ENCODE data around the gene PLXND1.

Gene PLXND1

DNA sequence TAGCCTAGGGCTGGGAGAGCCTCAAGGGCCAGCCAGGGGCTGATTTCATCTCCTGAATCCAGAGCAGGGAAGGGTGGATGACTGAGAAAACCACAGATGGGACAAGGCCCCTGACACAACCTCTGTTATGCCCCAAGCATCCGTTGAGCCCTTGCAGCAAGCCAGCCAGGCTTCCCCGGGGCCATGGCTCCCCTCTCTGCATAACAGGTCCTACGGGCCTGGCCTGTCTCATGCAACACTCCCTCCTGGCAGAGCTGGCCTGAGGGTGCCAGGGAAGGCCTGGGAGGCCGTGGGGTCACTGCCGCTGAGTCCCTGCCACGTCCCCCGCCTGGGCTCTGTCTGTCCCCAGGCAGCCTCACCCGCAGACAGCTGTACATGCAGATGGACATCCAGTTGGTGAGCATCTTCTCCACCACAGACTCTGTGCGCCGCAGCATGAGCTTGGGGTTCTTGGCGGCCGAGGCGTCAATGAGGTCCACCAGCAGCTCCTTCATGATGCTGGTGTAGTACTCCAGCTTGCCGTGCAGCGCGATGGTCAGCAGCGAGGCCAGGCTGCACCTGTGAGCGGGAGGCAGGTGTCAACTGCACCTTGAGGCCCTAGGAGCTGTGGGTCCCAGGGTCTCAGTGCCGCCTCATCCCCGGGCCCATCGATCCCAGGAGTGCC is 41.4 kb downstream of the PLXND1 start:
- FAIRE-seq (no peak), DNase-seq (ENCODE audit: low spot score) (no peak)

DNA sequence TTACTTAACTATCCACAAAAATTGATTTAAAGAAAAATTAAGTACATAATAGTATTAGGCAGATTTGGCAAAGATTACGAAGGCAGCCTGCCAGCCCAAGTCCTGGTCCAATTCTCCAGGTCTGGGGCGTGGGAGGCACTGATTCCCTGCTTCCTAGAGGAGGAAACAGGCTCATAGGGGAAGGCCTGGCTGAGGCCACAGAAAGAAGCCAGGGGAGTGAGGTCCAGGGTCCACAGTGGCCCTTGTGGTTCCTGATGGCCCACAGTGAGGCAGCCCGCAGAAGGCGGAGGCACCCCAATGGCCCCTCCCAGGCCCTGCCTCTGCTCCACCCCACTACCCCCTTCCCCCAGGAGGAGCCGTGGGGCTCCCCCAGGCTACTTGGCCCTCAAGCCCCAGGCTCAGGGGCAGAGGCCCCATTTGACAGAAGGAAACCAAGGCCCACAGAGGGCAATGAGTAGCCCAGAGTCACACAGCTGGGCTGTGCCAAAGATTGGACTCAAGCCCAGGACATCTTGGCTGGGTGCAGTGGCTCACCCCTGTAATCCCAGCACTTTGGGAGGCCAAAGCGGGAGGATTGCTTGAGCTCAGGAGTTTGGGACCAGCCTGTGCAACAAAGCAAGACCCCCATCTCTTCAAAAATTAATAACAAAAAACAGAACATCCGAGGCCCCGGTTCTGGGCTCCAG is 42.5 kb downstream of the PLXND1 start:
- DNase-seq (ENCODE audit: low spot score) (no peak), FAIRE-seq (no peak)

DNA sequence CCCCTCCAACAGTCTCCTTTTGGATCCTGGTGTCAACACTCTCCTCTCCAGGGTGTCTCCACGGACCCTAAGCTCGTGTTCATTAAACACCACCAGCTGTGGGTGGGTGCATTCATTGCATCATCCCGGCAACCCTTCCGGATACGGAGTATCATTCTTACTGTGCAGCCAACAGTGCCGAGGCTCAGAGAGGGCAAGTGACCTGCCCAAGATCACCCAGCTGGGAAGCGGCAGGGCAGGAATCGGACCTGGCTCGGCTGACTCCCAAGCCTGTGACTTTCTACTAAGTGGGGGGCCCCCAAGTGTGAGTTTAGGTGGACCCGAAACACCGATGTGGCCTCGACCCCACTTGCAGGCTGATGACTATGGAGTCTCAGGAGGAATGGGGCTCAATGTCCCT is 43.1 kb downstream of the PLXND1 start:
- FAIRE-seq: no peak

DNA sequence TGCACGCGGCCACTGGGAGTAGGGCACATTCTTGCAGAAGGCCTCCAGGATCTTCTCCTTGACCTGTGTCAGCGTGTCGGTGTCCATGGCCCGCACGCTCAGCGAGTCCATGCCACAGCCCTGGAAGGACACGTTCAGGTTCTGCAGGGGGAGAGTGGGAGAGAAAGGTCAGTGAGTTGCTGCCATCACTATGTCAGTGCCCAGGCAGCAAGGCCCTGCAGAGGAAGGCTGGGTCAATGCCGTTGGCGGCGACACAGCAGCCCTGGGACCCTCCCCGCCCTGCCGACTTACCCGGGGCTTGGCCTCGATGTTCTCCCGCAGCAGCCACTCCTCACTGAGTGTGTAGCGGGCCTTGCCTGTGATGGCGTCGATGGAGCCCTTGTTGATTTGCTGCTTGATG is 43.7 kb downstream of the PLXND1 start:
- FAIRE-seq (no peak), DNase-seq (ENCODE audit: low spot score) (no peak)

More for the DNA sequence above, 43.1 kb downstream of the PLXND1 start:
- no peak for DNase-seq (ENCODE audit: low spot score)

DNA sequence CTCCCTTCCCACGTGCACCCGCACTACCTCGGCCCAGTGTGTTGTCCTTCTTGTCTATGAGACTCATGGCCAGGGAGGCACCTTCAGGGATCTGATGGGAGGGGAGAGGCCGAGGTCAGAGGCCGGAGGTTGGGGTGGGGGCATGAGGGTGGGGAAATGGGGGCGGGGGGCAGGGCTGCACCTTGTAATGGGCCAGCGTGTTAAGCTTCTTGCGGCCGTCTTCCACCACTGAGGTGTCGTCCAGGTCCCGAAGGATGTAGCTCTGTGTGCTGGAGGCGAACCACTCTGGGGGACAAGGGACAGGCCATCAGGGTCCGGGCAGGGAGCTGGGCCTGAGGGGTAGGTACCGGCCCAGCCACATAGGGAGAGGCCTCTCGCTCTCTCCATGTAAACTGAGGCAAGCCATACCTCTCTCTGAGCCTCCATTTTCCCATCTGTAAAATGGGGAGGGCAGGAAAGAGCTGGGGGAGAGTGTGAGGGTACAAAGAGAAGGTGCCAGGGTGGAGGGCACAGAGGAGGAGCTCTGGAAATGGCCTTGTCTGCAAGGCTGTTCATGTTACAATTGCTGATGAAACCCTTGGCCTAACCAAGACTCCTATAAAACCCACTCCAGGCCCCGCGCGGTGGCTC is 44.7 kb downstream of the PLXND1 start:
- FAIRE-seq (no peak), DNase-seq (ENCODE audit: low spot score) (no peak)

DNA sequence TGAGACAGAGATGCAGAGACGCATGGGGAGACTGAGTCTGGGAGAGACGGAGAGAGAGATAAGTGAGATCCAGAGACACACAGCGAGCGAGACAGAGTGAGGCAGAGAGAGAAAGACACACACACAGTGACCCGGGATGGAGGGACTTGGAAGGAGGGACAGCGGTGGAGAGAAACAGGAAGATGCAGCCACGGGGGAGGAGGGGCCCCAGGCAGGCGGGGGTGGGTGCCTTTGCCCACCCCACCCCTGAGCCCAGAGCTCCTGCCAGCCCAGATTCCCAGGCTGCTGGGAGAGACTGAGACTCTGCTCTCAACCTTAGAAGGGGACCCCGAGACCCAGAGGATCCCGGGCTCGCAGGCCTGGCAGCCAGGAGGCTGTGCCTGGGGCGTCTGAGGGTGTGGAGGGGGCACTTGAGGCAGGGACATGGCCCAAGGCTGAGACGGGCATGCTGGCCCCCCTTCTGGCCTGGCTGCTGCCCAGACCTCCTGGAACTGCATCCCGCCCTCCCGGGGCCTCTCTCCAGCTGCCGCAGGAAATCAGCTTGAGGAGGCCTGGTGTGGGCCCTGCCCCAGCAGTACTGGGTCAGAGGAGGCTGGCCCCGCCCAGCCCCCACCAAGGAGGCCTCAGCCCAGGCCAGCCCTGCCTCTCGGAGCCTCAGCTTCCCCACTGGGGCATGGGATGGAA is 45.4 kb downstream of the PLXND1 start:
- FAIRE-seq: no peak
- no peak for DNase-seq (ENCODE audit: low spot score)

DNA sequence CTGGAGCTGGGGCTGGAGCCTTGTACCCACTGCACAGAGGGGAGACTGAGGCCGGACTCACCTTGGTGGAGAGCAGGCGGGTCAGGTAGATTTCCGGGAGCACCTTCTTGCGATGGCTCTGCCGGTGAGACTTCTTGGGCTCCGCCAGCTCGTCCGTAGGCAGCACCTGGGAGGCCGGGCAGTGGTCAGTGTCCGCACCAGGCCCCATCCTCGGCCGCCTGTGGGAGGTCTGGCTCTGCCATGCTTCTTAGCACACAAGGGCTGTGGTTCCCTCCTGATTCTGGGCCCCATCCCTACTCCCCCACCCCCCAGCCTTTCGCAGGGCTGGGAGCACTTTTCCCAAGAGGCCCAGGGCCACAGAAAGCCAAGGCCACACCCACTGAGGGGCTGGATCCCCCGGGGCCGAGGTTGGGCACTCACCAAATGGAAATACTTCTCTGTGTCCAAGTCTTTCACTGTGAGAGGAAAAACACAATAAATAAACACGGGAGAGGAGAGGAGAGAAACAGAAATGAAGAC is 46.1 kb downstream of the PLXND1 start:
- DNase-seq (ENCODE audit: low spot score) (no peak), FAIRE-seq (no peak)

DNA sequence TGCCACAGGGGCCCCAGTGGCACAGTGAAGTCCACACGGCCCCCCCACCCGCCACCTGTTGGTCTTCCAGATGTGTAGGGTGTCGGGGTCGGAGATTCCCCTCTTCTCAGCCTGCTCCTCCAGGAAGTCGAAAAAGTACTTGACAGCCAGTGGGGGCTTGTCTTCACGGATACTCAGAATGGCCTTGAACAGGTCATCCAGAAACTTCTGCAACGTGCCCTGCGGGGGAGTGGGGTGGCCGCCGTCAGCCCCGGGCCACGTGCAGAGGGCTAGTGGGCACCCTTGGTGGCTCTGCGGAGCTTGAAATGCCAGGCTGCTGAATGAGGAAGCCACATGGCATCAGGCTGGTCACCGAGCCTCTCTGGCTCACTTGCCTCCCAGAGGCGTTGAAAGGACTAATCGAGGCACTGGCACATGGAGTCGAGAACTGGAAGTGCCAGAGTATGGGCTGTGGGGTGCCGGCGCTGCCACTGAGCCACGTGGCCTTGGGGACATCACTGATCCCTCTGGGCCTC is 46.9 kb downstream of the PLXND1 start:
- no peak for DNase-seq (ENCODE audit: low spot score)

DNA sequence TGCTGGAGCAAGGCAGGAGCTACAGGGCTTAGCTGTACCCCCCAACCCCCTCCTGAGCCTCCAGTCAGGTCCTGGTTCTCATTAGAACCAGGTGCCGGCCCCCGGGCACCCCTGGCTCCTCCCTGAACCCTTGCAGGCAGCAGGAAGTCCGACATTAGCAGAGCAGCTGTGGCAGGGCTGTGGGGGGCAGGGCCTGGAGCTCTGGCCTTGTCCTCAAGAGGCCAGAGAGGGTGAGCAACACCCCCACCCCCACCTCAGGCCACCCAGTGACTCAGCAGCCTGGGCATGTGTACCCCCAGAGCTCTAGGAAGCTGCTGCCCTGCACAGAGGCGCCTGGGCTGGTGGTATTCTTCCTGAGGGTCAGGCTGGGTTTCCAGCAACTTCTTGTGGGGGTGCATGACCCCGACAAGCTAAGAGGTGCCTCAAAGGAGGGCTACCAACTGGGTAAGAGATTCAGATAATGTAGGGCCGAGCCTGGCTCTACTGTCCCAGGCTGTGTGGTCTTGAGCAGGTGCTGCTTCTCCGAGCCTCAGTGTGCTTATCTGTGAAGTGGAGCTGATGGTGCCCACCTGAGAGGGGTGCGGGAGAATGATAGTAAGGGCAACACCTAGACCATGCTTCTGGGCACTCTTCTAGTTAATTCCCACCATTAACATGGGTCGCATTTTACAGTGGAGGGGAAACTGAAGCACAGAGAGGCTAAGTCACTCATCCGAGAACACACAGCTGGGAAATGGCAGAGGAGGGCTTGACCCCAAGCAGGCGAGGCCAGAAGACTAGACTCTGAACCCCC is 47.5 kb downstream of the PLXND1 start:
- DNase-seq (ENCODE audit: low spot score): peak; percentile 13
- FAIRE-seq: no peak

More for the DNA sequence above, 46.9 kb downstream of the PLXND1 start:
- FAIRE-seq: no peak

DNA sequence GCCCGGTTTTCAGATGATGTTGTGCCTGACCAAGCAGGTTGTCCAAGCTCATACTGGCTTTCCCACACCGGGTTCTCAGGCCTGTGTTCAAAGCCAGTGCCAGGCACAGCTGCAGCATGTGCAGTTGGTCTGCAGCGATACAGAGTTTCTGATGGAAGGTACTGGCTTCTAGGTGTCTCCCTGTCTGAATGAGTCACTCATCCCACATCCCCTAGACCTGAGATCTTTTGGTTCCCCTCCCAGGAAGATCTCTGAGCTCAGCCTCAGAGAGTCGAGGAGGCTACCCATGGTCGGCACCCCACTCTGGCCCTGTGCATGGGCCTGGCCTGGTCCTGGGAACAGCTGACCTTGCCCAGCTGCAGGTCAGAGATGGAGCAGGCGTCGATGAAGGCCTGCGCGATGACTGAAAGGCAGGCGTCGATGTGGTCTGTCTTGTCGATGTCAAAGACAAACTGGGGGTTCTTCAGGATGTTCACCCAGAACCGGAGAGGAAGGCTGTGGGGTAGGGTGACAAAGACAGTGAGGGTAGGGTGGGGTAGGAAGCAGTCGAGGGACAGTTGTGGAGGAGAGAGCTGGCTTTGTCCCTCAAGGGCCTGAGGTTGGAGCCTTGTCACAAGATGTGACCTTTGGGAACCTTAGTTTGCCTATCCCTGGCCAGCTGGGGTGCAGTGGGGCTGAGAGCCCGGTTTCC is 48.2 kb downstream of the PLXND1 start:
- FAIRE-seq: no peak
- DNase-seq (ENCODE audit: low spot score): no peak

DNA sequence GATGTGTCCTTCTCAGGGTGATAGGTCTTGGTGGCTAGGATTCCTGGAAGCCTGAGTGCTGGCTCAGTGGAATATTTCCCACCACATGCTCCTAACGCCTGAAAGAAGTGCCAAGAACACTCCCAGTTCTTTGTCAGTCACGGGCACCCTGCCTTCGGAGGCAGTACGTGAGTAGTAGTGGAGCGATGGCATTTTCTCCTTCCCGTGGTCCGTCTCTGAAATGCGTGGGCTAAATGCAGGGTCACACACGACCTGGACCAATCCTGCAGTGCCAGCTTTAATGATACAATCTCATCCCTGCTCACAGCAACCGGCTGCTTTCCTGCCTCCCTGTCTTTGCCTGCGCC is 49.0 kb downstream of the PLXND1 start:
- DNase-seq (ENCODE audit: low spot score) (no peak), FAIRE-seq (no peak)

DNA sequence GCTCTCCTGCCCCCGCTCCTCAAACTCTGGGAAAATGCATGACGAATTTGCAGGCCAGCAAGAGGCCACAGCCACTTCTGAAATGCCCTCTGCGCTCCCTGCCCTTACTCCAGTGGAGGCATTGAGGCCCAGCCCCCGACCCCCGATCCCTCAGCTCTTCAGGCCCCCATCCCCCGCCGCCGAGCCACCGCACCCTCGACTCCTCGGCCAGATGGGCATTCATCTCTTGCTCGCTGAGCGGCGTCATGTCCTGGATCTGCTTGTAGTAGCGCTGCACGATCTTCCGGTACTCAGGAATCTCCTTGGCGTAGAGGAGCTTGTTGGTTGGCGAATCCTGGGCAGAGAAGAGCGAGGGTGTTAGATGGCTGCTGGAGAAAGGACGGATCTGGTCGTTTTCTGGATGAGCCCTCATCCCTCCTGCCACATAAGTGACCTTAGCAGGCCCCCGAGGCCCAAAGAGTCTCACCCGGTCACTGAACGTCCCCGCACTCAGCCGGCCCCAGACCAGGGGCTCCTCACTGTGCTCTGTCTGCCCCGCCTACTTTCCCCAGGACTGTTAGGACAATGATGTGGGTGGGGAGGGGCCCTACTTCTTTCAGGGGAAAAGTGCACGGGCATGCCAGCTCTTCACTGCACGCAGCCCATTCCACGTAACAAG is 49.5 kb downstream of the PLXND1 start:
- FAIRE-seq: no peak

DNA sequence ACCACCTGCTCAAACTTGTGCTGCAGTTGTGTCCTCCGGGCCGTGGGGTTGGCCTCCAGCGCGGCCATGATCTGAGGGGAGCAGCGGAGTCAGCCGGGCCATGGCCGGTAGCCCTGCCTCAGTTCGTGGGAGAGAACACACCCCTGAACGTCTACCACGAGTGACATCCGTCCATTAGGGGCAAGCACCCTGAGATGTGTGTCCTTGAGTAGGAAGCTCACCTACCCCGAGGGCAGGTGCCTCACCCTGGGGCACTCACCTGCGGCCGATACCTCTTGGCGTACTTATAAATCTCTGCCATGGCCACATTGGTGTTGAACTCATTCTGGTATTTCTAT is 50.1 kb downstream of the PLXND1 start:
- FAIRE-seq (peak; percentile 30), DNase-seq (ENCODE audit: low spot score) (no peak)

More for the DNA sequence above, 49.5 kb downstream of the PLXND1 start:
- no peak for DNase-seq (ENCODE audit: low spot score)

DNA sequence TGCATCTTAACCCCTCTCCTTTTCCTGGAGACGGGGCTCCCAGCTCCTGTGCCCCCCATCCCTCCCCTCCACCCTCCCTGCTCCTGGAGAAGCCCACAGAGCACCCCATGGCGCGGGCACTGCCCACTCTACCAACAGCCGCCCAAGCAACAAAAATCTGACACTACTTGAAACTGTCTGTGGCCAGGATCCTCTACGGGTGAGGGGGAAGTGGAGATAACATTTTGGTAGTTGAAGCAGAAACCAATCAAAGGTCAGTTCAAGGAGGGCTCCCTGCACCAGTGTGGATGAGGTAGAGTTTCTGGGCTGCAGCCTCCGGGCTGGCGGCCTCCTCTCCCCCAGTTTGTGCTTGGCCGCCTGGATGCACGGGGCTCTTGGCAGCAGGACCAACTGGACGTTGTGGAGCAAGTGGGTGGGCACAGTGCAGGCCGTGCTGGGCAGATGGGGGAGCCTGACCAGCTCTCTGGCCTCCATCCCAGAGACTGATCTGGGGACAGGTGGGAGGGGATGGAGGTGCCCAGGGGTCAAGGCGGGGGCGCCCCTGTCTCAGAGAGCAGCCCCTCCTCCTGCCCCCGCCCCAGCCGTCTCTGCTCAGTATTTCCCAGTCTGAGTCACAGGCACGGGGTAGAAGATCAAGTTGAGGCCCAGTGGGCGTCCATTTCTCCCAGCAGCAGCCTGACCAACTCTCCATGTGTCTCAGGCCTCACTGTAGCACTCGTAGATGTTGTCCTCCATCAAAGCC is 50.7 kb downstream of the PLXND1 start:
- FAIRE-seq (no peak), DNase-seq (ENCODE audit: low spot score) (no peak)

DNA sequence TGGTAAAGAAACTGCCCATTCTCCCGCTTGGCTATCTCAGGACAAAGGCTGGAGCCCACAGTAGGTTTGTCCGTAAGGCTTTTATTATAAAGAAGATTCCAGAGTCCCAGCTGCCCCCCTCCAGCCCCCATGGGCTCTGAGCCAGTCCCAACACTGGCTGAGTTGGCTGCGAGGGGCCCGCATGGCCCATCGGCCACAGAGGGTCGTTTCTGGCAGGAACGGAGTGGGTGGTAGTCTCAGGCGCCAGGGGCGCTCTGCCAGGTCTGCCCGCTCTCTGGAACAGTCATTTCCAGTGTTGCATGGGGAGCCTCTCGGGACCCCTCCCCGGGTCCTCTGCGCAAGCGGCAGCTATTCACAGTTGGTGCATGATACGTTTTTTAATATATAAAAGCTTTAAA is 51.3 kb downstream of the PLXND1 start:
- FAIRE-seq (no peak), DNase-seq (ENCODE audit: low spot score) (no peak)

DNA sequence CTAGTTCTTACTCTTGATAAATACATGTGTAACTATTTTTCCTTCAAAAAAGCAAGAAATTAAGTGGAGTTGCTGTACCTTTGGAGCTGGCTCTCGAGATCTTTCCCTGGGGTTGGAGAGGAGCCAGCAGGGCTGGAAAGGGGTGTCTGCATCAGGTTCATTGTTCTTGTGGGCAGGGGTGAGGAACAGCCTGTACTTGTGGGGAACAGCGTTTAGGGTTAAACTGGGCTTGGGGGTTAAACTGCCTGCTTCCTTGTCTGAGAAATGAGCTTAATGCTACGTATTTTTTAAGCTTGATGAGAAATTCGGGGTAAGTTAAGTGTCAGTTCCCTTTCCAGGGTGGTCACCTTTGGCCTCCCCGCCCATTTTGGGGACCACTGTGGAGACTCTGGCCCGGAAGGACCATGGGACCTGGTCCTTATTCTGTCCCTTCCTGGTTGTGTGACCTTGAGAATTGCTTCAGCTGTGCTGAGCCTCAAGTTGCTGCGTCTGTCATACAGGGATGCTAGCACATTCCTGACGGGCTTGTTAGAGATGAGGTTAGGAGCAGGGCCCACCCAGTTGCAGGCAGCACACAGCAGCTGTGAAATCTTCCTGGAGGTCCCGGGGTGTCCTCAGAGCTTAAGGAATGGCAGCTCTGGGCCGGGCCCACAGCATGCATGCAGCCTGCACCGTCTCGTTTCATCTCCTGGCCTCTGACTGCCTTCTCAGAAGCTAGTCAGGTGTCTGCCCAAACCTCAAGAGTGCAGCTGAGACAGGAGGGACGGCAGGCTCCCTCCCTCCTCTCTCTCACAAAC is 51.9 kb downstream of the PLXND1 start:
- no peak for DNase-seq (ENCODE audit: low spot score)
- FAIRE-seq: no peak

DNA sequence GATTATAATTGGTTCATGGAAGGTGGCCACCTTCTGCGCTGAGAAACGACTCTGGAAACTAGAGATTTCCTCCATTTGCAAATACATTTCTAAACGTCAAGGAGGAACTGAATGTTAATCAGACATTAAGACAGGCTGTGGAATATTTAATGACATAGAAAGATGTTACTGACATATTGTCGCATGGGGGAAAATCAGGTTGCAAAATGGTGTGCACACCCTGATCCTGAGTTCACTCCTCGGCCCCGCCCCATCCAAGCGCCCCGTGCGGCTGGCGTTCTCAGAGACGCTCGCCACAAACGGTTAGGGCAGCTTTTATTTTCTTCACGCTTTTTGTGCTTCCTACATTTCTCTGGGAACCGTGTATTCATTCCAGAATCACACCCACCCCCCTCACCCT is 52.8 kb downstream of the PLXND1 start:
- DNase-seq (ENCODE audit: low spot score) (no peak), FAIRE-seq (no peak)

DNA sequence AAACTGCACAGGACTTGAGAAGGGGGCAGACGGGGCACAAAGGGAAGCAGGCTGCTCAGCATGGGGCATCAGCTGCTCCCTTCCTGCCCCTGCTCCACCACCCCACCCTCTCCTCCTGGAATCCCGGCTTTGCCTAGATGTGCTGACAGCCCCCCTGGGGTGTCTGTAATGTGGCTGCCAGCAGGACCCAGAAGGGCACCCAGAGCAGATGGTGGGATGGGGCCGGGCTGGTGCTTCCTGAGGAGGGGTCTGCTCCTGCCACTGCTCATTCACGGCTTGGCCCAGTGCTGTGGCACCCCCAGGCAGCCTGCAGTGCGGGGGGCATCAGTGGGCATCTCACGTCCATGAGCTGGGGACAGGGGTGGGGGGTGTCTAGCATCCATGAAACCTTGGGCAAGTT is 53.3 kb downstream of the PLXND1 start:
- FAIRE-seq (no peak), DNase-seq (ENCODE audit: low spot score) (no peak)
